Karpas-422 (cell line): Measurements from ENCODE around the gene GGN. TPM values are rescaled to one million over a fixed set of nuclear protein-coding genes. Genes with fewer than 3 reads are reported as not detected.
"Not testable (repeated sequence)": the region's sequence is repeated elsewhere in the genome, so short reads cannot be mapped to it uniquely, and the experiment has no call there.

Experiments used
- DNase-seq: peaks from one replicate; pipeline ENCODE4 v3.0.0-alpha.2; 2015
- H2AFZ ChIP-seq: fragments of 200-600 bp; sonication (generic); 2 replicates; pipeline ENCODE4 v1.6.1; 2014; ENCODE audit warnings: antibody characterized with exemption, low read length, mixed read lengths
- H3K27ac ChIP-seq: fragments of 200-600 bp; sonication (generic); 2 replicates; pipeline ENCODE4 v1.5.1; 2014; ENCODE audit warnings: mild to moderate bottlenecking, low read length, moderate library complexity
- H3K27me3 ChIP-seq: fragments of 200-600 bp; sonication (generic); 2 replicates; pipeline ENCODE4 v1.6.1; 2014; ENCODE audit warnings: low read length, mixed read lengths
- H3K36me3 ChIP-seq: fragments of 200-600 bp; sonication (generic); 2 replicates; pipeline ENCODE4 v1.6.1; 2014; ENCODE audit warnings: low read length, mixed read lengths; ENCODE audit not compliant: insufficient read depth
- H3K4me1 ChIP-seq: fragments of 200-600 bp; sonication (generic); 2 replicates; pipeline ENCODE4 v1.6.1; 2014; ENCODE audit warnings: mild to moderate bottlenecking, low read length, mixed read lengths
- H3K4me2 ChIP-seq: fragments of 200-600 bp; sonication (generic); 2 replicates; pipeline ENCODE4 v1.6.1; 2014; ENCODE audit warnings: low read length, low read depth, mild to moderate bottlenecking; ENCODE audit not compliant: poor library complexity, severe bottlenecking
- H3K4me3 ChIP-seq: fragments of 200-600 bp; sonication (generic); 2 replicates; pipeline ENCODE4 v1.5.1; 2014; ENCODE audit warnings: mild to moderate bottlenecking, antibody characterized with exemption, low read length, mixed read lengths
- H3K79me2 ChIP-seq: fragments of 200-600 bp; sonication (generic); 2 replicates; pipeline ENCODE4 v1.6.1; 2014; ENCODE audit warnings: mild to moderate bottlenecking, low read length, mixed read lengths
- H3K9ac ChIP-seq: fragments of 200-600 bp; sonication (generic); 2 replicates; pipeline ENCODE4 v1.6.0; 2014; ENCODE audit warnings: low read length
- H3K9me2 ChIP-seq: fragments of 200-600 bp; sonication (generic), shearing (Covaris generic); replicated peaks from 2 replicates; pipeline ENCODE4 v1.6.0; 2014; ENCODE audit warnings: mild to moderate bottlenecking, low read length, moderate library complexity; ENCODE audit not compliant: insufficient read depth
- H3K9me3 ChIP-seq: fragments of 300-700, 200-600 bp; sonication (generic); 2 replicates; pipeline ENCODE4 v1.6.1; 2014; ENCODE audit warnings: low read length, mixed read lengths
- H4K20me1 ChIP-seq: fragments of 200-600 bp; sonication (generic); 2 replicates; pipeline ENCODE4 v1.6.1; 2014; ENCODE audit warnings: mild to moderate bottlenecking, antibody characterized with exemption, low read length, low read depth; ENCODE audit not compliant: insufficient read depth
- total RNA-seq: library from RNA; depleted of rRNA; stranded (reverse); fragments of >200 nt; shearing (Covaris generic); gene quantifications from 2 replicates; pipeline ENCODE4 v1.2.3, GENCODE V29; 2014; ENCODE audit warnings: low replicate concordance

GGN gene
- total RNA-seq, 1 experiment from 2014 or later: not detected

- Histone ChIP-seq H3K4me2 (no peak overlapping the region), H3K4me3 (no peak overlapping the region), H3K36me3 (no peaks in the 10 kb centered on the region), H3K9me3 (no peaks in the 10 kb centered on the region), H3K4me1 (no peaks in the 10 kb centered on the region), H2AFZ (no peak overlapping the region), H3K79me2 (no peaks in the 10 kb centered on the region), H3K27ac (no peak overlapping the region), H3K27me3 (no peaks in the 10 kb centered on the region), H3K9me2 (no peaks in the 10 kb centered on the region), H4K20me1 (no peaks in the 10 kb centered on the region), H3K9ac (no peak overlapping the region)
- no peak for DNase-seq
These were observed 37.0 kb downstream of the GGN start for GRCh38 chr19:38350883-38351282.

GRCh38 chr19:38346837-38347236 is 41.0 kb downstream of the GGN start:
- DNase-seq: no peak

GRCh38 chr19:38340927-38341326 is 46.9 kb downstream of the GGN start:
- Histone ChIP-seq H3K79me2 (no peaks in the 10 kb centered on the region), H3K4me2 (no peak overlapping the region), H3K36me3 (no peaks in the 10 kb centered on the region), H3K4me1 (peaks cover 11% of the 10 kb centered on the region), H4K20me1 (no peaks in the 10 kb centered on the region), H3K27ac (no peak overlapping the region), H3K9me3 (no peaks in the 10 kb centered on the region), H2AFZ (no peak overlapping the region), H3K9ac (no peak overlapping the region), H3K9me2 (no peaks in the 10 kb centered on the region), H3K27me3 (no peaks in the 10 kb centered on the region), H3K4me3 (no peak overlapping the region)
- no peak for DNase-seq

More at GRCh38 chr19:38346837-38347236, 41.0 kb downstream of the GGN start:
- no peak overlapping the region for H2AFZ ChIP-seq
- H3K4me3 ChIP-seq: no peak overlapping the region
- H3K9me3 ChIP-seq: no peaks in the 10 kb centered on the region
- H3K36me3 ChIP-seq: no peaks in the 10 kb centered on the region
- H3K4me1 ChIP-seq: no peaks in the 10 kb centered on the region
- no peak overlapping the region for H3K4me2 ChIP-seq
- H4K20me1 ChIP-seq: no peaks in the 10 kb centered on the region
- no peaks in the 10 kb centered on the region for H3K9me2 ChIP-seq
- no peak overlapping the region for H3K27ac ChIP-seq
- H3K9ac ChIP-seq: no peak overlapping the region
- H3K79me2 ChIP-seq: no peaks in the 10 kb centered on the region
- no peaks in the 10 kb centered on the region for H3K27me3 ChIP-seq

GRCh38 chr19:38339011-38339410 is 48.8 kb downstream of the GGN start:
- H3K4me2 ChIP-seq, H3K27me3 ChIP-seq, H3K9me2 ChIP-seq, H2AFZ ChIP-seq, H3K4me3 ChIP-seq, H3K27ac ChIP-seq, H3K9me3 ChIP-seq, H3K9ac ChIP-seq, DNase-seq, H4K20me1 ChIP-seq, H3K36me3 ChIP-seq, H3K79me2 ChIP-seq: not testable (repeated sequence)
- H3K4me1 ChIP-seq: peaks cover 13% of the 10 kb centered on the region

GRCh38 chr19:38337360-38337653 is 50.5 kb downstream of the GGN start:
- Histone ChIP-seq H3K4me3 (peak overlapping the region; percentile 77), H3K9me3 (no peaks in the 10 kb centered on the region), H4K20me1 (no peaks in the 10 kb centered on the region), H3K79me2 (no peaks in the 10 kb centered on the region), H3K27me3 (no peaks in the 10 kb centered on the region), H3K27ac (no peak overlapping the region), H3K4me1 (peaks cover 13% of the 10 kb centered on the region), H3K4me2 (peak overlapping the region; percentile 95), H3K9me2 (no peaks in the 10 kb centered on the region), H3K9ac (peak overlapping the region; percentile 71), H3K36me3 (no peaks in the 10 kb centered on the region), H2AFZ (peak overlapping the region; percentile 64; the same call in 1 of the 2 replicates)
- no peak for DNase-seq

- peak overlapping the region; percentile 83 for H3K27ac ChIP-seq
- peak overlapping the region; percentile 72 for H3K9ac ChIP-seq
- peak; percentile 98 for DNase-seq
- no peaks in the 10 kb centered on the region for H4K20me1 ChIP-seq
- no peaks in the 10 kb centered on the region for H3K9me3 ChIP-seq
- H3K4me2 ChIP-seq: peak overlapping the region; percentile 95
- no peaks in the 10 kb centered on the region for H3K79me2 ChIP-seq
- H3K9me2 ChIP-seq: no peaks in the 10 kb centered on the region
- peak overlapping the region; percentile 77 for H3K4me3 ChIP-seq
- peaks cover 13% of the 10 kb centered on the region for H3K4me1 ChIP-seq
- H2AFZ ChIP-seq: peak overlapping the region; percentile 87; the same call in 1 of the 2 replicates
- H3K36me3 ChIP-seq: no peaks in the 10 kb centered on the region
- no peaks in the 10 kb centered on the region for H3K27me3 ChIP-seq
These were observed 51.0 kb downstream of the GGN start for GRCh38 chr19:38336638-38337359.

GRCh38 chr19:38335949-38336637 is 51.7 kb downstream of the GGN start:
- Histone ChIP-seq H3K9me2 (no peaks in the 10 kb centered on the region), H3K27ac (peak overlapping the region; percentile 83), H2AFZ (peak overlapping the region; percentile 87; the same call in 1 of the 2 replicates), H3K27me3 (no peaks in the 10 kb centered on the region), H3K36me3 (no peaks in the 10 kb centered on the region), H3K79me2 (no peaks in the 10 kb centered on the region), H3K9me3 (no peaks in the 10 kb centered on the region), H4K20me1 (no peaks in the 10 kb centered on the region), H3K9ac (peak overlapping the region; percentile 72), H3K4me2 (peak overlapping the region; percentile 95), H3K4me3 (peak overlapping the region; percentile 77), H3K4me1 (peaks cover 13% of the 10 kb centered on the region)
- DNase-seq: peak; percentile 98
